HCT116 (cell line): ENCODE data around the gene FNDC11. TPM values are rescaled to one million over a fixed set of nuclear protein-coding genes. Genes with fewer than 3 reads are reported as not detected.

Experiments
- ATAC-seq: fragments of 200-7000 bp; cut with Tn5 transposase; 2 replicates; pipeline ENCODE4 v1.9.1; 2020; ENCODE audit warnings: mild to moderate bottlenecking, moderate library complexity
- BruUV-seq: library from RNA; stranded (reverse); fragments of 400-500 nt; replicated peaks from 2 replicates; lab custom pipeline; 2021; lab: Mats Ljungman, UMichigan
- CTCF ChIA-PET: fragments of 300-600 bp; sonication (Branson Sonifier 250); formaldehyde crosslinking; loops from one replicate; lab custom pipeline; 2021; ENCODE audit warnings: antibody characterized with exemption; lab: Charles Lee
- POLR2A ChIA-PET: fragments of 300-600, 350-600 bp; sonication (Branson Sonifier 250); formaldehyde crosslinking; loops from one replicate; lab custom pipeline; 2021; ENCODE audit warnings: antibody characterized with exemption; lab: Charles Lee
- RAD21 ChIA-PET, 2 experiments: fragments of 300-600 bp; sonication (Branson Sonifier 250); formaldehyde crosslinking; loops; one replicate each; lab custom pipeline; 2023; ENCODE audit warnings: low total read pairs in 2 of 2; ENCODE audit not compliant: uncharacterized antibody in 2 of 2, unreplicated experiment in 2 of 2, low non-redundant PET in 1 of 2; lab: Charles Lee
- DNase-seq: peaks from one replicate; pipeline ENCODE4 v3.0.0-alpha.2; 2010; ENCODE audit warnings: low read depth, low spot score
- H2AFZ ChIP-seq: fragments of 200-600 bp; shearing (Covaris generic), sonication (generic); 2 replicates; pipeline ENCODE4 v1.6.1; 2017; ENCODE audit warnings: low read depth, mixed run types, mixed read lengths, antibody characterized with exemption, low read length; ENCODE audit not compliant: poor library complexity, severe bottlenecking
- H3K27ac ChIP-seq: 2 replicates; pipeline ENCODE4 v1.5.1; 2012; ENCODE audit warnings: low read depth, low read length
- H3K27me3 ChIP-seq: fragments of 200-600 bp; sonication (generic); 2 replicates; pipeline ENCODE4 v1.6.1; 2016; ENCODE audit warnings: mixed run types, low read length, mixed read lengths; ENCODE audit not compliant: insufficient read depth
- H3K36me3 ChIP-seq, 2 experiments: fragments of 200-500 bp in 1 of 2; fragments of 200-600 bp in 1 of 2; sonication (Bioruptor generic) in 1 of 2; sonication (generic) in 1 of 2; 2 replicates each; pipeline versions ENCODE4 v1.5.1 to v1.6.1; 2014 to 2016; ENCODE audit warnings: low read length in 2 of 2, inconsistent platforms in 1 of 2, mixed read lengths in 1 of 2, mixed run types in 1 of 2; ENCODE audit not compliant: insufficient read depth in 2 of 2, control insufficient read depth in 1 of 2
- H3K4me1 ChIP-seq, 2 experiments: fragments of 200-600 bp in 1 of 2; sonication (generic) in 1 of 2; 2 replicates each; pipeline versions ENCODE4 v1.5.1 to v1.6.1; 2012 to 2017; ENCODE audit warnings: low read length in 2 of 2, inconsistent platforms in 1 of 2, mild to moderate bottlenecking in 1 of 2, mixed read lengths in 1 of 2, mixed run types in 1 of 2, moderate library complexity in 1 of 2; ENCODE audit not compliant: insufficient read depth in 2 of 2, control insufficient read depth in 1 of 2
- H3K4me2 ChIP-seq: fragments of 200-600 bp; sonication (generic); 2 replicates; pipeline ENCODE4 v1.6.1; 2017; ENCODE audit warnings: mixed run types, low read length, mixed read lengths
- H3K4me3 ChIP-seq, 2 experiments: fragments of 200-600 bp in 1 of 2; sonication (generic) in 1 of 2; replicated peaks in 1 of 2; 2 replicates each; pipeline ENCODE4 v1.5.1; 2011 to 2016; ENCODE audit warnings: low read length in 2 of 2, control low read depth in 1 of 2, low read depth in 1 of 2, mild to moderate bottlenecking in 1 of 2, mixed read lengths in 1 of 2, mixed run types in 1 of 2
- H3K79me2 ChIP-seq: fragments of 200-600 bp; sonication (generic); 2 replicates; pipeline ENCODE4 v1.6.1; 2017; ENCODE audit warnings: mild to moderate bottlenecking, mixed run types, low read length, moderate library complexity, mixed read lengths; ENCODE audit not compliant: insufficient read depth
- H3K9ac ChIP-seq: fragments of 200-600 bp; sonication (generic); 2 replicates; pipeline ENCODE4 v1.6.1; 2016; ENCODE audit warnings: low read length, mixed read lengths
- H3K9me2 ChIP-seq: fragments of 200-600 bp; sonication (generic), shearing (Covaris generic); 2 replicates; pipeline ENCODE4 v1.6.1; 2017; ENCODE audit warnings: mixed run types, mild to moderate bottlenecking, moderate library complexity; ENCODE audit not compliant: insufficient read depth
- H3K9me3 ChIP-seq, 2 experiments: fragments of 200-500 bp in 1 of 2; fragments of 200-600 bp in 1 of 2; sonication (Bioruptor generic) in 1 of 2; sonication (generic) in 1 of 2; 2 replicates each; pipeline ENCODE4 v1.6.1; 2014 to 2017; ENCODE audit warnings: low read length in 2 of 2, mixed read lengths in 2 of 2, inconsistent platforms in 1 of 2, low read depth in 1 of 2, mild to moderate bottlenecking in 1 of 2, mixed run types in 1 of 2, moderate library complexity in 1 of 2; ENCODE audit not compliant: control insufficient read depth in 1 of 2, insufficient read depth in 1 of 2
- H4K20me1 ChIP-seq: fragments of 200-600 bp; sonication (generic), shearing (Covaris generic); 2 replicates; pipeline ENCODE4 v1.6.1; 2017; ENCODE audit warnings: mixed run types, mild to moderate bottlenecking, moderate library complexity; ENCODE audit not compliant: insufficient read depth
- CBX3 ChIP-seq: IDR thresholded peaks from 2 replicates; pipeline ENCODE4 v1.6.1; 2012; ENCODE audit warnings: low read depth
- MAX ChIP-seq: IDR thresholded peaks from 2 replicates; pipeline ENCODE4 v1.6.1; 2012
- POLR2AphosphoS5 ChIP-seq: IDR thresholded peaks from 2 replicates; pipeline ENCODE4 v1.6.1; 2011; ENCODE audit warnings: mild to moderate bottlenecking, low read depth, low read length, moderate library complexity
- SRF ChIP-seq: IDR thresholded peaks from 2 replicates; pipeline ENCODE4 v1.6.1; 2012; ENCODE audit warnings: low read depth
- TCF7L2 ChIP-seq: IDR thresholded peaks from 2 replicates; pipeline ENCODE4 v1.7.0; 2011; ENCODE audit warnings: borderline replicate concordance, inconsistent platforms; ENCODE audit not compliant: insufficient read depth, insufficient read length; ENCODE audit errors: extremely low read depth
- YY1 ChIP-seq: IDR thresholded peaks from 2 replicates; pipeline ENCODE4 v1.6.1; 2011; ENCODE audit warnings: low read length, low read depth, moderate library complexity, mild to moderate bottlenecking; ENCODE audit not compliant: insufficient replicate concordance; ENCODE audit errors: extremely low read depth
- ZFX ChIP-seq: fragments of 450-650 bp; IDR thresholded peaks from 2 replicates; pipeline ENCODE4 v1.6.1; 2017
- intact Hi-C: fragments of 100-400 bp; cut with micrococcal nuclease; formaldehyde crosslinking; loops from 2 replicates; pipeline ENCODE4 v1.10.0; 2022
- total RNA-seq: library from RNA; stranded (reverse); gene quantifications from one replicate; pipeline ENCODE4 v1.2.1, GENCODE V29; 2021; ENCODE audit not compliant: unreplicated experiment

FNDC11 gene
- total RNA-seq, 1 experiment from 2014 or later: 5.5 TPM

- ATAC-seq (no peak), DNase-seq (no peak)
- H4K20me1 ChIP-seq: no peaks in the 10 kb centered on the region
- RAD21 ChIA-PET: no interaction called here
- no TSS peak for BruUV-seq
- H3K27me3 ChIP-seq: no peaks in the 10 kb centered on the region
- no peaks in the 10 kb centered on the region for H3K79me2 ChIP-seq
- intact Hi-C loops: no loop called here
- no peaks in the 10 kb centered on the region for H3K9me2 ChIP-seq
- H2AFZ ChIP-seq: no peak overlapping the region
- H3K4me1 ChIP-seq: no peaks in the 10 kb centered on the region
- no peak overlapping the region for H3K27ac ChIP-seq
- no peaks in the 10 kb centered on the region; a peak in 3 of 4 replicates for H3K36me3 ChIP-seq
- H3K4me2 ChIP-seq: no peak overlapping the region
- POLR2A ChIA-PET: no interaction called here
- CTCF ChIA-PET: no interaction called here
- TF ChIP-seq YY1 (no peak), TCF7L2 (no peak)
- H3K4me3 ChIP-seq: no peak overlapping the region
- no peaks in the 10 kb centered on the region for H3K9me3 ChIP-seq
- no peak overlapping the region for H3K9ac ChIP-seq
Measured at GRCh38 chr20:63560856-63561609, 7.1 kb downstream of the FNDC11 start.

DNA sequence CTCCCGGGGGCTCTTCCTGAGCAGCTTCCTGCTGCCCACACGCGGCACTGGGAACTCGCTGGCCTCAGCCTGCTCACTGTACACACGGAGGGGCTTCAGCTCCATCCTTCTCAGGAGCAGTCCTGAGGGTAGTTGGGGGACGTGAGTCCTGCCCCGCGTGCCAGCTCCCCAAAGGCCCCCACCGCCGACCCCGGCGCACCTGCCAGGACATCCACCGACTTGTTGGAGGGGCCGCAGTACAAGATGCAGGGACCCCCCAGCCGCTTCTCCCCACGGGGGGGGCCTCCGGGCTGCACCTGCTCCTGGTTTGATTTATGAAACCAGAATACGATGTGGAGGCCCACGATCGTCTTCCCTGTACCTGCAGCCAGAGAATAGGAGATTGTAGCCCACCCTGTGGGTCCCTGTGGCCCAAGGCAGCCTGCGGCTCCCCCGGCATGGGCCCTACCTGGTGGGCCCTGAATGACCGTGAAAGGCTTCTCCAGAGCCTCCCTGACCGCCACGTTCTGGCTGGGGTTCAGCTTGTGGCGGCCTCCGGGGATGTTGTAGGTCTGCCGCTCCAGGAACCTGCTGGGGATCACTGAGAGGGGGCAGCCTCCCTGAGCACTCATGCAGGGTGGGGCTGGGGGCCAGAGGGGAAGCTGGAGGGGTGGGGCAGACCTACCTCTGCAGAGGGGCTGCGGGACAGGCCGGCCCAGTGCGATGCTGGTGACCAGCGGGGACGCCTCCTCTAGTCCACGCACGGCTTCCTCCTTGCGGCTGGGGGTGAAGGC lies 7.9 kb downstream of the FNDC11 start:
- DNase-seq (no peak), ATAC-seq (no peak)
- intact Hi-C loops: no loop called here
- H2AFZ ChIP-seq: no peak overlapping the region
- H3K36me3 ChIP-seq: no peaks in the 10 kb centered on the region; a peak in 3 of 4 replicates
- no peaks in the 10 kb centered on the region for H3K79me2 ChIP-seq
- H3K9me2 ChIP-seq: no peaks in the 10 kb centered on the region
- H3K4me2 ChIP-seq: no peak overlapping the region
- H3K27me3 ChIP-seq: no peaks in the 10 kb centered on the region
- RAD21 ChIA-PET: no interaction called here
- no peak overlapping the region for H3K4me3 ChIP-seq
- H3K4me1 ChIP-seq: no peaks in the 10 kb centered on the region
- no peak overlapping the region for H3K27ac ChIP-seq
- no peaks in the 10 kb centered on the region for H3K9me3 ChIP-seq
- TF ChIP-seq POLR2AphosphoS5 (no peak), MAX (no peak), ZFX (no peak), SRF (no peak), CBX3 (no peak)
- TF ChIP-seq, all 23 proteins: peak for 0
- H3K9ac ChIP-seq: no peak overlapping the region
- CTCF ChIA-PET: no interaction called here
- H4K20me1 ChIP-seq: no peaks in the 10 kb centered on the region
- POLR2A ChIA-PET: interaction anchor here (0.6 kb wide), 1 partner anchor 20 kb away, joined by 3 read pairs; no protein-coding TSS in a partner anchor
- no TSS peak for BruUV-seq
